Measurements from ENCODE around the gene ZMYND15. TPM values are rescaled to one million over a fixed set of nuclear protein-coding genes. Genes with fewer than 3 reads are reported as not detected.

The ZMYND15 gene
- total and polyA plus RNA-seq, 4 donors = 0.47 to 2.4 (median 0.71) TPM

GRCh38 chr17:4788807-4789700 is 49.4 kb downstream of the ZMYND15 start, which contains the start of gene GLTPD2 (continued):
- TF ChIP-seq, protein P1, sequence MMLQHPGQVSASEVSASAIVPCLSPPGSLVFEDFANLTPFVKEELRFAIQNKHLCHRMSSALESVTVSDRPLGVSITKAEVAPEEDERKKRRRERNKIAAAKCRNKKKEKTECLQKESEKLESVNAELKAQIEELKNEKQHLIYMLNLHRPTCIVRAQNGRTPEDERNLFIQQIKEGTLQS (IDR thresholded peaks at IDR 0.05) = no peak
- TF ChIP-seq FOXA2 (IDR thresholded peaks at IDR 0.05) = no peak
- no peak for TF ChIP-seq YY1 (IDR thresholded peaks at IDR 0.05)
- TF ChIP-seq EGR1 (IDR thresholded peaks at IDR 0.05; ENCODE audit: low read depth in 2 of 2) = peak in 1 of 2 donors; percentile 84
- TF ChIP-seq RXRA (IDR thresholded peaks at IDR 0.05) = peak; percentile 63 to 86
- TF ChIP-seq RAD21 (IDR thresholded peaks at IDR 0.05) = peak; percentile 26 to 46
- peak; percentile 71 to 83 for TF ChIP-seq HNF4A (conservative IDR thresholded peaks at IDR 0.05)
- no peak for TF ChIP-seq NR2F2 (IDR thresholded peaks at IDR 0.05)
- no peak for TF ChIP-seq HNF4G (IDR thresholded peaks at IDR 0.05)
- peak; percentile 57 for TF ChIP-seq TAF1 (conservative IDR thresholded peaks at IDR 0.05)

DNA sequence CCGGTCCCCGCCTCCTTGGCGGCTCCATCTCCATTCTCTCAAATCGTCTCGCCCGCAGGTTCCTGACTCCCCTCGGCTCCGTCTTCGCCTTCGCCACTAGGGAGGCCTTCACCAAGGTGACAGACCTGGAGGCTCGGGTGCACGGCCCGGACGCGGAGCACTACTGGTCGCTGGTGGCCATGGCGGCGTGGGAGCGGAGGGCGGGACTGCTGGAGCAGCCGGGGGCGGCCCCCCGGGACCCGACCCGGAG is 50.0 kb downstream of the ZMYND15 start:
- TF ChIP-seq YY1 (IDR thresholded peaks at IDR 0.05) = peak; percentile 45
- TF ChIP-seq GABPA (IDR thresholded peaks at IDR 0.05 in 1 of 2, conservative IDR thresholded peaks at IDR 0.05 in 1 of 2) = no peak
- H3K4me3 ChIP-seq (ENCODE audit: low read depth in 1 of 3, low read length in 3 of 3) = peak overlapping the region; percentile 68 to 78 (median 71)
- peak overlapping the region; percentile 76 to 94 for H3K27ac ChIP-seq (ENCODE audit: low read depth in 1 of 2, low read length in 2 of 2)
- WGBS = 1% methylated on average over 25 of the region's 25 CpGs
- peaks cover 3 to 37% (median 22%) of the 10 kb centered on the region in 4 donors for H3K4me1 ChIP-seq (ENCODE audit: control insufficient read depth in 4 of 4, insufficient read depth in 4 of 4, low read length in 3 of 4)
- no peaks in the 10 kb centered on the region for H3K27me3 ChIP-seq (ENCODE audit: control insufficient read depth in 4 of 4, insufficient read depth in 4 of 4, low read length in 3 of 4)
- H3K9ac ChIP-seq (ENCODE audit: low read depth in 1 of 2, low read length in 2 of 2) = peak overlapping the region; percentile 70 to 80
- no peaks in the 10 kb centered on the region for H3K9me3 ChIP-seq (ENCODE audit: control insufficient read depth in 4 of 4, low read length in 3 of 4)
- no peaks in the 10 kb centered on the region for H3K36me3 ChIP-seq (ENCODE audit: control insufficient read depth in 4 of 4, insufficient read depth in 3 of 4, low read depth in 1 of 4, low read length in 3 of 4)
- no peak for DNase-seq (ENCODE audit: low spot score)

GRCh38 chr17:4789951-4790704 is 50.5 kb downstream of the ZMYND15 start:
- Histone ChIP-seq H3K36me3 (ENCODE audit: control insufficient read depth in 4 of 4, insufficient read depth in 3 of 4, low read depth in 1 of 4, low read length in 3 of 4) (no peaks in the 10 kb centered on the region), H3K4me1 (ENCODE audit: control insufficient read depth in 4 of 4, insufficient read depth in 4 of 4, low read length in 3 of 4) (peaks cover 3 to 37% (median 22%) of the 10 kb centered on the region in 4 donors), H3K4me3 (ENCODE audit: low read depth in 1 of 3, low read length in 3 of 3) (peak overlapping the region; percentile 68 to 78 (median 71)), H3K9me3 (ENCODE audit: control insufficient read depth in 4 of 4, low read length in 3 of 4) (no peaks in the 10 kb centered on the region), H3K9ac (ENCODE audit: low read depth in 1 of 2, low read length in 2 of 2) (peak overlapping the region; percentile 79 to 80), H3K27ac (ENCODE audit: low read depth in 1 of 2, low read length in 2 of 2) (peak overlapping the region; percentile 76 to 94), H3K27me3 (ENCODE audit: control insufficient read depth in 4 of 4, insufficient read depth in 4 of 4, low read length in 3 of 4) (no peaks in the 10 kb centered on the region)
- under 1% methylated on average over 90 of the region's 91 CpGs for WGBS
- TF ChIP-seq TAF1 (conservative IDR thresholded peaks at IDR 0.05) = no peak
- TF ChIP-seq MAX (IDR thresholded peaks at IDR 0.05) = no peak
- no peak for TF ChIP-seq GABPA (IDR thresholded peaks at IDR 0.05 in 1 of 2, conservative IDR thresholded peaks at IDR 0.05 in 1 of 2)
- no peak for TF ChIP-seq FOXA2 (IDR thresholded peaks at IDR 0.05)
- no peak for TF ChIP-seq HNF4G (IDR thresholded peaks at IDR 0.05)
- no peak for TF ChIP-seq JUND (IDR thresholded peaks at IDR 0.05)
- TF ChIP-seq CTCF (IDR thresholded peaks at IDR 0.05; ENCODE audit: low read depth, low read length, missing input control) = peak; percentile 74
- no peak for TF ChIP-seq NR2F2 (IDR thresholded peaks at IDR 0.05)
- TF ChIP-seq EGR1 (IDR thresholded peaks at IDR 0.05; ENCODE audit: low read depth in 2 of 2) = no peak
- TF ChIP-seq YY1 (IDR thresholded peaks at IDR 0.05) = peak; percentile 66
- TF ChIP-seq SP1 (IDR thresholded peaks at IDR 0.05) = peak; percentile 21
- no peak for TF ChIP-seq HNF4A (conservative IDR thresholded peaks at IDR 0.05)
- TF ChIP-seq, protein P2, sequence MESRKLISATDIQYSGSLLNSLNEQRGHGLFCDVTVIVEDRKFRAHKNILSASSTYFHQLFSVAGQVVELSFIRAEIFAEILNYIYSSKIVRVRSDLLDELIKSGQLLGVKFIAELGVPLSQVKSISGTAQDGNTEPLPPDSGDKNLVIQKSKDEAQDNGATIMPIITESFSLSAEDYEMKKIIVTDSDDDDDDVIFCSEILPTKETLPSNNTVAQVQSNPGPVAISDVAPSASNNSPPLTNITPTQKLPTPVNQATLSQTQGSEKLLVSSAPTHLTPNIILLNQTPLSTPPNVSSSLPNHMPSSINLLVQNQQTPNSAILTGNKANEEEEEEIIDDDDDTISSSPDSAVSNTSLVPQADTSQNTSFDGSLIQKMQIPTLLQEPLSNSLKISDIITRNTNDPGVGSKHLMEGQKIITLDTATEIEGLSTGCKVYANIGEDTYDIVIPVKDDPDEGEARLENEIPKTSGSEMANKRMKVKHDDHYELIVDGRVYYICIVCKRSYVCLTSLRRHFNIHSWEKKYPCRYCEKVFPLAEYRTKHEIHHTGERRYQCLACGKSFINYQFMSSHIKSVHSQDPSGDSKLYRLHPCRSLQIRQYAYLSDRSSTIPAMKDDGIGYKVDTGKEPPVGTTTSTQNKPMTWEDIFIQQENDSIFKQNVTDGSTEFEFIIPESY (IDR thresholded peaks at IDR 0.05) = no peak
- peak in 1 of 2 donors; percentile 63 for TF ChIP-seq RAD21 (IDR thresholded peaks at IDR 0.05)
- peak; percentile 84 for DNase-seq (ENCODE audit: low spot score)
